HUDEP-2 (cell line): ENCODE results near the gene AKR1C8.
A peak's percentile ranks its signal among the peaks of the same experiment; 100 is the strongest.
"Not testable (repeated sequence)": the region's sequence is repeated elsewhere in the genome, so short reads cannot be mapped to it uniquely, and the experiment has no call there.

ENCODE experiments used
- DNase-seq, 76 experiments: peaks; one replicate each; lab custom pipeline; 2025; ENCODE audit not compliant: unreplicated experiment in 76 of 76; lab: John Stamatoyannopoulos, UW

AKR1C8 gene

GRCh38 chr10:5184987-5185775, at the start of gene AKR1C8:
AKR1C8 (minus strand) TSS chr10:5185150; CDS start chr10:5185104, 46 bp downstream.
- DNase-seq: no peak

DNA sequence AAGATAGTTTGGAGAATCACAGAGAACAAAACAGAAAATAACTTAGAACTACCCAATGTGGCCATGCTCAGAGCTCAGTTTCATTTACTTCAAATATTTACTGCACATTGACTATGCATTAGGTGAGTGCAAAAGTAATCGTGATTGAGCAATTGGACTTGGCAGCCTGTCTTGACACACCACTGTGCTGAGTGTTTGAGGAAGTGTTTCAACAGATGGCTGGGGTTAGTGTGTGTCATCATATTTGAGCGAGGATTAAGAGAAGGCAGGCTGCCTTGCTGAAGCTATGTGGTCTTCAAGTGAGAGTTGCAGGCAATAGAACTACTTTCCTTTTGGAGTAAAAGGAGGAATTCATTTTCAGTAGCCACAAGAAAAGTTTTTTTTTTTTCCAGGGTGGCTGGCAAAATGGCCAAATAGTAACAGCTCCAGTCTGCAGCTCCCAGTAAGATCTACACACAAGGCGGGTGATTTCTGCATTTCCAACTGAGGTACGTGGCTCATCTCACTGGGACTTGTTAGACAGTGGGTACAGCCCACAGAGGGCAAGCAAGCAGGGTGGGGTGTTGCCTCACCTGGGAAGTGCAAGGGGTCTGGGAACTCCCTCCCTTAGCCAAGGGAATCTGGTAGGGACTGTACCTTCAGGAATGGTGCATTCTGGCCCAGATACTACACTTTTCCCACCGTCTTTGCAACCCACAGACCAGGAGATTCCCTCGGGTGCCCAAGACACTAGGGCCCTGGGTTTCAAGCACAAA, 49.3 kb upstream of the AKR1C8 start:
- no peak for DNase-seq

- no peak for DNase-seq
Measured at GRCh38 chr10:5233324-5233723, 48.4 kb upstream of the AKR1C8 start.

DNA sequence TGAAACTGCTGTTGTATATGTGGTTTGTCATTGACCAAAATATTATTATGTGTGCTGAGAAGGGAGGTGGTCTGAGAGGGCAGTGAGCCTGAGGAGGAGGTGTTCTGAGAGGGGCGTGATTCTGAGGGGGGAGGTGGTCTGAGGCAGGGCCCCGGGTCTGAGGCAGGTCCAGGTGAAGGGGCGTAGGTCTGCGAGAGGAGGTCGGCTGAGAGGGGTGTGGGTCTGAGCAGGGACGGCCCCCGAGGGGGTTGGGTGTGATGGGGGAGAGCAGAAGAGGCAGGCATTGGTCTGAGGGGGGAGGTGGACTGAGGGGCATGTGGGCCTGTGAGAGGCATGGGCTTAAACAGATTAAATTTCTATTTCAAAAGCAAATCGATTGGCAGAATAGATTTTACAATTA, 44.1 kb upstream of the AKR1C8 start:
- DNase-seq: no peak

DNA sequence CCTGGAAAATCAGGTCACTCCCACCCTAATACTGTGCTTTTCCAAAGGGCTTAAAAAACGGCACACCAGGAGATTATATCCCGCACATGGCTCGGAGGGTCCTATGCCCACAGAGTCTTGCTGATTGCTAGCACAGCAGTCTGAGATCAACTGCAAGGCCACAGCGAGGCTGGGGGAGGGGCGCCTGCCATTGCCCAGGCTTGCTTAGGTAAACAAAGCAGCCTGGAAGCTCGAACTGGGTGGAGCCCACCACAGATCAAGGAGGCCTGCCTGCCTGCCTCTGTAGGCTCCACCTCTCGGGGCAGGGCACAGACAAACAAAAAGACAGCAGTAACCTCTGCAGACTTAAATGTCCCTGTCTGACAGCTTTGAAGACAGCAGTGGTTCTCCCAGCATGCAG, 38.0 kb upstream of the AKR1C8 start:
- DNase-seq: not testable (repeated sequence)

- DNase-seq: no peak
Measured at GRCh38 chr10:5219262-5219661, 34.3 kb upstream of the AKR1C8 start.

- no peak for DNase-seq
Measured at GRCh38 chr10:5216801-5217200, 31.9 kb upstream of the AKR1C8 start.

- no peak for DNase-seq
Measured at GRCh38 chr10:5211696-5212536, 27.0 kb upstream of the AKR1C8 start.

- DNase-seq: peak in 1 of 76 experiments; percentile 1
Measured at GRCh38 chr10:5210261-5210660, 25.3 kb upstream of the AKR1C8 start.

DNA sequence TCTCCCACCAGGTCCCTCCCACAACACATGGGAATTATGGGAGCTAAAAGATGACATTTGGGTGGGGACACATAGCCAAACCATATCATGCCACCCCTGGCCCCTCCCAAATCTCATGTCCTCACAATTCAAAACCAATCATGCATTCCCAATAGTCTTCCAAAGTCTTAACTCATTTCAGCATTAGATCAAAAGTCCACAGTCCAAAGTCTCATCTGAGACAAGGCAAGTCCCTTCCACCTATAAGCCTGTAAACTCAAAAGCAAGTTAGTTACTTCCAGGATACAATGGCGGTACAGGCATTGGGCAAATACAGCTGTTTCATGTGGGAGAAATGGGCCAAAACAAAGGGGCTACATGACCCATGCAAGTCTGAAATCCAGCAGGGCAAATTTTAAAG, 24.8 kb upstream of the AKR1C8 start:
- not testable (repeated sequence) for DNase-seq

DNA sequence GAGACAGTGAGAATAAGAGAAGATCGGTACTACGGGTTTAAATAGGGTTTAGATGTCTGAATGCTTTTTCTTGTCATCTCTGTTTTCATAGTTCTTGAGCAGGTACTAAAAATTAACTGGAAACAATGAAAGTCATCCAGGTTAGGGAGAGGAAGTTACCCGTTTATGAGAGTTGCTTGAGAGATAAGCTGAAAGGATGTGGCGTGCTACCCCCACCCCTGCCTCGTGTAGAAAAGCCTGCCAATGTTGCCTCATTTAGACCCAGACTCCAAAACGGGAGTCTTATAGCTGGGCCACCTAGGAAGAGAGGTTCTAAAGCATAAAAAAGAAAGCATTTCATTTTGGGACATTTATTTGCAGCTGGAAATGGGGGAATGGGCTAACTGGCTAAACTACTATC, 21.8 kb upstream of the AKR1C8 start:
- no peak for DNase-seq

GRCh38 chr10:5199398-5199797, 14.4 kb upstream of the AKR1C8 start:
- DNase-seq: peak in 2 of 76 experiments; percentile 3

DNA sequence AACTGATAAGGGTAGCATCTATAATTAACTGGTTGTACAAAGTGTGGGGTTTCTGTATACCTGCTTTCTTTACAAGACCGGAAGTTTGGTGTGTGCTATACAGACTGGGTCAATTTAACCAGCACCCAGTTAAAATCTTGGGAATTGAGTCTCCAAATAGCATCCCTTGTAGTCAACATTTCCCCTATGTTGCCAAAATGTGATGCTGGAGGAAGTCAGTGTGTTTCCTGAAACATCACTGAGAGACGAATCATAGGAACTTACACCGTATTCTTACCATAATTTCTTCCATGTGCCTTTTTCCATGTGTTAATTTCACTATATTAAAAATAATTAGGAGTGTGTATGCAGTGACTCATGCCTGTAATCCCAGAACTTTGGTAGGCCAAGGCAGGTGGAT, 13.4 kb upstream of the AKR1C8 start:
- DNase-seq: no peak

DNA sequence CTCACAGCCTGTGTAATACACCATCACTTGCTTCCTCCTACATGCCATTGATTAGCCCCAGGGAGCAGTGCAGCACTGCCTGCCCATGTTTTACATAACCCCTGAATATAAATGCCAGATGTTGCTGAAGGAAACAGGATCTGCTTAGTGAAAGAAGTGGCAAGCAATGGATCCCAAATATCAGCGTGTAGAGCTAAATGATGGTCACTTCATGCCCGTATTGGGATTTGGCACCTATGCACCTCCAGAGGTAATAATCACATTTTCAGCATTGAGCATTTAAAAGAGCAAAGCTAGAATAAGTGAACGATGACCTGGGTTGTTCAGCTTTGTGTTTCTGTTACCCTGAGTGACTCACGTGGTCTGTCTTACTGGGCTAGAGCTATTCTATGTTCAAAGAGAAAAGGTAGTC, 11.8 kb upstream of the AKR1C8 start, which contains the start of gene AKR1C4:
Gene AKR1C4, plus strand, starts transcription at position 136 of the 412 bp plus-strand sequence. Its CDS starts 31 bp downstream, at position 167.
- no peak for DNase-seq

DNA sequence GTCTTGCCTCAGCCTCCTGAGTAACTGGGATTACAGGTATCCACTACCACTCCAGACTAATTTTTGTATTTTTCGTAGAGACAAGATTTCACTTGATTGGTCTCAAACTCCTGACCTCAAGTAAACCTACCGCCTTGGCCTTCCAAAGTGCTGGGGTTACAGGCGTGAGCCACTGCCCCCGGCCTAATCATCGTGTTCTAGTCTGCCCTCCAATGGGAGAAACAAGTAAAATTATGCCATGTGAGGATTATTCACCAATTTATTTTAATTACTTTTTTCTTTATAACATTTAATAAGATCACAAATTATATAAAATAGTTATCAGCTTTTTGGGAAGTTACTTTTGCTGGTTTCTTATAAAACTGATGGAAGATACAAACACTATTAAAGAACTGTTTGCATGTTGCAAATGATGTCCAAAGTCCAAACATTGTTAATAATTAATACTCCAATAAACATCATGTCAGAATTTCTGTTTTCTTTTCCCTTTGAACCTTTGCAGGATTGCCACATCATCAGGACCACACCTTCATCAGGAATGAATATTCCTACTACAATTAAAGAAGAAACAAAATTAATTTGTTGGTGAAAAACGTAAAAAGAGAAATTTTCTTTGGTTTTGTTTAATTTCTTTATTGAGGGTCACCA, 10.9 kb upstream of the AKR1C8 start:
- no peak for DNase-seq

- DNase-seq: no peak
Measured at GRCh38 chr10:5194431-5194830, 9.5 kb upstream of the AKR1C8 start.

- DNase-seq: no peak
Measured at GRCh38 chr10:5188358-5188757, 3.4 kb upstream of the AKR1C8 start.

DNA sequence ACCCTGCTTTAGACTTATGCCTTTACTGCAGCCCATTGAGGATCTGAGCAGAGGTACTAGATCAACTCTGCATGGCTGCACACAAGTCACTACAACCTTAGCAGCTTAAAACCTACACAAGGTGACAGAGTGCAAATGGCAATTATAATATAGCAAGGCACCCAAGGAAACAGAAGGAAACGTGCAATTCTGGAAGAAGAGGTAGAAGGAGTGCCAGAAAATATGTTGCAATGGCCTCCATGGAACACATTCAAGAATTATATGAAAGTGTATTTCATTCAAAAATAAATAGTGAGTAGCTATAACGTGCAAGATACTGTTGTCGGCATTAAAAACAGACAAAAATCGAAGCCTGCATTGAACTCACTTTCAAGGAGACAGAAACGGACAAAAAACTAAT, 2.9 kb upstream of the AKR1C8 start:
- no peak for DNase-seq

DNA sequence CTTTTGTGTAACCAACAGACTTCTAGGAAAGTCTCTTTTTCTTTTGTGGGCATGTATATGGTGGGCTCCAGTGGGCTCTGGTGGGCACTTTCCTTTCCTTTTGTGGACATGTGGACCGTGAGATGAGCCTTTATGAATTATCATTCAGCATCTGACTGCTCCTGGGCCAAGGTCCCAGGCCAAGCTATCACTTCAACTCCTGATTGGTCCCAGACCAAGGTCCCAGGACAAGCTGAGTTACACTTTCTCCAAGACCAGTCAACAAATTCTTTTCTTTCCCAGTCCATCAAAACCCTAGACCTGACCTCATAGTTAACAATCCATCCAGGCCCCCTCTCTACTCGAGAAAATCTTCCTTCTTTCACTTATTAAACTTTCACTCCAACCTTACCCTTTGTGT, 1.0 kb downstream of the AKR1C8 start:
- no peak for DNase-seq

DNA sequence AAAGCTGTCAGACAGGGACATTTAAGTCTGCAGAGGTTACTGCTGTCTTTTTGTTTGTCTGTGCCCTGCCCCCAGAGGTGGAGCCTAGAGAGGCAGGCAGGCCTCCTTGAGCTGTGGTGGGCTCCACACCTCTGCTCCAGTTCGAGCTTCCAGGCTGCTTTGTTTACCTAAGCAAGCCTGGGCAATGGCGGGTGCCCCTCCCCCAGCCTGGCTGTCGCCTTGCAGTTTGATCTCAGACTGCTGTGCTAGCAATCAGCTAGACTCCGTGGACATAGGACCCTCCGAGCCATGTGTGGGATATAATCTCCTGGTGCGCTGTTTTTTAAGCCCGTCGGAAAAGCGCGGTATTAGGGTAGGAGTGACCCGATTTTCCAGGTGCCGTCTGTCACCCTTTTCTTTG, 4.4 kb downstream of the AKR1C8 start:
- not testable (repeated sequence) for DNase-seq
